Measurements from ENCODE around the gene LYAR.

DNA sequence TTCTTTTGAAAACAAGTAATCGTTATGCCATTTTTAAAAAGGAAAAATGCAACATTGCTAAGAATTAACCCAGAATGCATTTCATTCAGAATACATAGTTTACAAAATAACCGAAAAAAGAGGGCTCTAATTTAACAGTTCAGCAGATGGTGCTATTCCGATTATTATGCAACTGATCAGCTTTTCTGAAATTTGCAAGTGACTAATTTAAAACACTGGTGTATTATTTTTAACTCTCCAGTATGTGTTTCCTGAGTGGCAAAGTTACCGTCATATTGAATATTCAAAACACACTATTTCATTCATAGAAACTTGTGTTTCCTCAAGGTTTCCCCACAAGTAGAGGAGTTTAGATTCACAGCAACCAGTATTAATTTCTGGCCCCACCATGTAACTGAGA is 21.2 kb upstream of the LYAR start:
- TF ChIP-seq CTCF (IDR thresholded peaks at IDR 0.05) (no peak), POLR2A (IDR thresholded peaks at IDR 0.05) (no peak)
